HG03159 (cell line): ENCODE results near the gene SLC25A21.
"Not testable (repeated sequence)": the region's sequence is repeated elsewhere in the genome, so short reads cannot be mapped to it uniquely, and the experiment has no call there.

Experiments
- ATAC-seq: cut with Tn5 transposase; IDR thresholded peaks from one replicate; pipeline ENCODE4 v1.9.1; 2021; ENCODE audit warnings: mild to moderate bottlenecking, moderate library complexity; ENCODE audit not compliant: unreplicated experiment

Gene SLC25A21

DNA sequence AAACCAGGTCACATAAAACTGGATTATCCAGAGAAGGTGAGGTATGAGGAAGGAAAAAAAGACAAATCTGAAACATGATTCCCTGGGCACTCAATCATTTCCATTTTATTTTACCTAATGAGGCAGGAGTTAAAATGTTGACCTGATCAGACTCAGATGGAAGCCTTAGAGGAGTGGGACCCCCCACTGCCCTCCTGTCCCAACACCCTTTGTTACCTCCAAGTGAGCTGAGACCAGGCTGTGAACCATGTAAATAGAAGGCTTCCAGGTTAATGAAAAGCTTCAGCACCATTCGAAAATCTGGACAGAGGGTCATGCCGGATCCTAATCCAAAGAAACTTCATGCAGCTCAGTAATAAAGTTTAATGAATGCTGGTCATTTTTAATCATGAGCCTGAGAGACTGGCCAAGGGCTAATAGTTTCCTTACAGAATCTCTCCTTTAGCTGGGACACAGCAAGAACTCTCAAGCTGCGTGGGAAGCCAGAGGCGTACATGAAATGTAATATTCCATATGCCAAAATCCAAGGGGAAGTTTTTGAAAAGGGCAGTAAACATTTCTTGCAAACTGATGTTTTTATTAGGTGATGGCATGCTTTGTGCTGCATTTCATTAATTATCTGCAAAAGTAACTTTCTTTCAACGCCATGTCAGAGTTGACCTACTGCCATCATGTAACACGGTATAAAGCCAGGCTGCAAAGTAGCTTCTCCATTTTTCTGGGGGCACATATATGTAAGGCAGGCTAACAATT, 327.8 kb downstream of the SLC25A21 start:
- no peak for ATAC-seq

DNA sequence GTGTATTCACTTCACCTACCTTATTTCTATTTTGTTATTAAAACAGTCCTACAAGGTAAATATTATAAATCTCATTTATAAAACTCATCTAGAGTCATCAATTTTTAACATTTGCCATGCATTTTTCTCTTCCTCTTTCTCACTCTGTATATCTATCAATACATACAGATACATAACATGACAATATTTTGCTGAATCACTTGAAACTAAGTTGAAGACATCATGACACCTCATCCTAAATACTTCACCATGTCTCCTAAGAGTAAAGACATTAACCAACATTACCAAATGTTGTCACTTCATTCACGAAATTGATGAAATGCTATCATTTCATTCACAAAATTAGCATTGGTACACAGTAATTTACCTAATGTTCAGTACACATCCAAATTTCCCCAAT, 329.0 kb downstream of the SLC25A21 start:
- no peak for ATAC-seq

DNA sequence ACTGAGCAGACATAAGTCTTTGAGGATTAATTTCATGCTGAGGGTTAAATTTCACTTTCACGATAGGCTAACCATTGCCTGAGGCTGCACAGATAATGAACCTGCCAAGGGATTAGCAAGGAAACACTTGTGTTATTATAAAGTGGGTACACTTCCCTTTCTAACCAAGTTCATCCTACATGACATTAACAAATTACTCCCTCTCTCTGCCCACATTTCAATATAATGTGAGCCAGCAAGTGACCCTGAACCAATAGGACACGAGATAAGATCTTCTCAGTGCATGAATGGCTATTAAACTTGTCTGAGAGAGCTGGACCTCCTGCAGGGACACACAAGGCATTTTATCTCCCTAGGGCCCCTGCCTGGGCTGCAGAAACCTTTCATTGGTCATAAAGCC, 337.3 kb downstream of the SLC25A21 start:
- ATAC-seq = no peak

DNA sequence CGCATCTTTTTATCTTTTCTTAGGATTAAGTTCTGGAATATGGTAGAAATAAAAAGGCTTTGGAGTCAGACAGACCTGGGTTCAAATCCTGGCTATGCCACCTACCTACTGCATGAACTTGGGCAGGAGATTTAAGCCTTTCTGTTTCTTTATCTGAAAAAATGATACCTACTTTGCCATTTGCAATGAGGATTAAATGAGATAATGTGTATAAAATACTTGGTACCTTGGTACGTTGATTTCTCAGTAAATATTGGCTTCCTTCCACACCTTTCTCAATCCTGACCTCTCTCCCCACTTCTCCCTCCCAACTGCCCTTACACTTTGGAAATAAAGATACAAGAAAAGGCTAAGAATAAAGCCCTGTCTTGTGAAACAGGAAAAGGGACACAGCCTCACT, 338.1 kb downstream of the SLC25A21 start:
- no peak for ATAC-seq

DNA sequence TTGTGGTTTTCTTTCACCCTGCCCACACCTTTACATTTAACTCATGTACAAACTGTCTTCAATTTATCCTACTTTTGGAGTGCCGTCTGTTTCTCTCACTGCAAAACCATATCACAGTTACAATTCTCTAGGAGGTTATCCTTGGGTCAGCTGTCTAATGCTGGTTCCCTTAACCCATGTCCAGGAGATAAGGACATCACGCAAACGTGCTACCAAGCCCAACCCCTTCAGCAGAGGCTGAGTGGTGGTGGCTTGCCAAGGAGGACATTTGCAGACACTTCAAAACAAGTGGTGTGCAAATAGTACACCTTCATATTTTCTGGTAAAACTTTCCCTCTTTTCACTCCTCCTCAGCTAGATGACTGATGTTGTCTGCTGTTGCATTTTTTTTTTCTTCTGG, 342.9 kb downstream of the SLC25A21 start:
- no peak for ATAC-seq

DNA sequence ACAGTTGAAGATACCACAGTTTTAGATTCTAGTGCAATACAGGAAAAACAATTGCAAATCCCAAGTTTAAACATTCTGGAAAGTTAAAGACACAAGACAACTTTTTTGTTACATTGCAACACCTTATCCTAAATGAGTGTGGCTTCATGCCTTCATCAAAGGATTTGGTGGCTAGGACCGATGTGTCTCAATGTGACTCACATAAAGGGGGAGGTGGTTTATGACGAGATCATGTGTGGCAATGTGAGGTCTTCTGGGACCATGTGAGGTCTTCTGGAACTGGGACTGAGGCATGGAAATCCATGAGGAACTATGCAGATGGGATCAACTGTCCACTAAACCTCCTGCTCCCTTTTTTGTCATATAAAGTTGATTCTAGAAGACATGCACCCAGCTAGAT, 344.5 kb downstream of the SLC25A21 start:
- no peak for ATAC-seq

DNA sequence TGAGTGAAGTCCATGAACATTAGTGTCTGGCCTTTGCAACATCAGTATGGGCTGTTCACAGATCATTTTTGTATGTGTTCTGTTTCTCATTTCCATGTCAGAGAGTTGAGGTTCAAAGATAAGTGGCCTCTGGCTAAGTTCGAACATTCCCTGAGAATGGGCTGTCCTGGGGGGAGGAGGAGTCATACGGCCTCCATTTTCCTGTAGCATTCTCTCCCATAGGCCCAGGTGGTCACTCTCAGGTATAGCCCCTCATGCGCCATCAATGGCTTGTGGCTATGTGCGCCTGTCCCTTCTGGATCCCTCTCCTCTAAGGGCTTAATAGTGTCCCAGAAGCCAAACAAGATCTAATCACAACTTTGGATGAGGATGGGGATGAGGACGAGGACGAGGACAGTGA, 345.8 kb downstream of the SLC25A21 start:
- ATAC-seq = no peak

DNA sequence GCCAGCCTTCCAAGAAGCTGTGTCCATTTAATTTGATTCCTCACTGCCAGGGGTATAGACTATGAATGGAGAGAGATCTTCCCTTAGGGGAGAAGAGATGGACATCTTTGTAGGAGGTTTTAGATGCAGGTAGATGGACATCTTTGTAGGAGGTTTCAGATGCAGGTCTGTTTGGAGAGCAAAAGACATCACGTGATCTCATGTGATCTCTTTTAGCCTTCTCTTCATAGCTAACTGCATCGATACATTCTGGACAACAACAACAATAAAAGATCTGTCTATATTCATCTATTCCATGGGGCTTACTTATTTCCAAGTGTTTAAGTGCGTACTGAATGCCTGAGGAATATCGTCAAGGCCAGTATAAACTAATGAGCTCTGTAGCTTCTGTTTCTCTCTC, 347.6 kb downstream of the SLC25A21 start:
- ATAC-seq = no peak

DNA sequence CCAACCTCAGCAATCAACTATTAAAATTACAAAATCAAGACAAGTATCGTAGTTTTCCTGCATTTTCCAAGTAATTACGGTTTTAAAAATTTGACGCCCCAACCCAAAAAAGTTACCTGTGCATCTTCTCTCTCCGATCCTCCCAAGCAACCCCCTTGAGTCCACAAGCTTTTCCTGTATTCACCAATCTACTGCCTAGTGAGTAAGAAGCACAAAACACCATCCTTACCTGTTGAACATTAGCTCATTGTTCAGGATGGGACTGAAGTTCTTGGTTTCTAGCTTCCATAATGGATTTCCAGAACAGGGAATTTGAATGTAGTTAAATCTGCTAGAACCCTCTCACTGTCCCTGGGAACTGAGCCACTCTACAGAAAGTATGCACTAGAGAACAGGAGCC, 348.8 kb downstream of the SLC25A21 start:
- no peak for ATAC-seq

DNA sequence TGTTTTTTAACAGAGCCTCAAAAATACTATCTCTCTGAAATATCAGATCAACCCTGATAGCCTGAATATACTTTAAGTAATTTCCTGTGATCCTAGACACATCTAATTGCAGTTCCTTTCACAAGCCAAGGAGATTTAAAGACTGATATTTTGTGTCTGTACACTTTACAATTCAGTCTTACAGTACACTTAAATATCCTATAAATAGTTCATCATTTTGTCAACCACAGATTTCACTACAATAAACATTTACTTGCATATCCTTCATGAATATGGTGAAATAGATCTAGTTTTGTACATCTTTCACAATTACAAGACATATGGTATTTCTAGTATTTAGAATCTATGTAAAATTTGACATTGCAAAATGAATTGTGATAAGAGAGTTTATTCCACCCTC, 349.7 kb downstream of the SLC25A21 start:
- no peak for ATAC-seq

DNA sequence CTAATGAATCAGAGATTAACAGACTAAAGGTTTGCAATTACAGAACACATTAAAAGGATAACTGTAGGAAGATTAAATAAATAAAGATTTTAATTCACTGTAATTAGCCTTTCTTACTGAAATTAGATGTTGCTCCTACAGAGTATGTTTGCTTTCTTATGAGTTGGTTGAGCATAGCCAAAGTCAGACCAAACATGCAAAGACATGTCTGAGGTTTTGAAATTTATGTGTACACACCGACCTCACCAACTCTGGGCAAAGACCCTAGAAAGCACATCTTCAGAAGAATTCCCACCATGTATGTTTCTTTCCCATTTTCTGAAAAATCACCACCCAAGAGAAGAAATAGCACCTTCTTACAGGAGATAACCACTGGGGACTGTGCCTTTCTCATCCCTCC, 351.5 kb downstream of the SLC25A21 start:
- no peak for ATAC-seq

DNA sequence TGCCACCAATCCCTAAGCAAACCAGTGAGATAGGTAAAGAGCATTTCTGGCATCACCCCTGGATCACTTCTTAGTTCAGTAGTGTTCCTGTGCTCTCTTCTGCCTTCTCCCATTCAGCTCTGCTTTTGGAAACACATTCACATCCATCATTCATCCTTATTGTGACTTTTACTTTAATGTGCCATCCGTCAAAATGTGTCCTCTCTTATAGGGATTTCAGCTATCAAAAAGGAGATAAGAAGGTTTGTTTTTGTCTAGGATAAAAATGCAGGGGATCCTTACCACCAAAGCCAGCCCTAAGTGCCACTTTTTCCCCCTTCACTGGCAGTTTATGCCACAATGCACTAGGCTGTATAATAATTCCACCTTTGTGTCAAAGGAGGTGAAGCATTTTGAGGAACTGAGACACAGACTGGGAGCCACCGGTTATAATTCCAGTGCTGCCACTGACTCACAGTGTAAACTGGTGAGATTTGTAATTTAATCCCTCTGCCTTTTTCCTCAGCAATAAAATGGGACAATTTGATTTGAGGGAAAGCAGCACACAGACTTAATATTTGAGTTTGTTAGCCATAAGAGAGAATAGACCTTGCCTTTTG, 352.2 kb downstream of the SLC25A21 start:
- no peak for ATAC-seq

DNA sequence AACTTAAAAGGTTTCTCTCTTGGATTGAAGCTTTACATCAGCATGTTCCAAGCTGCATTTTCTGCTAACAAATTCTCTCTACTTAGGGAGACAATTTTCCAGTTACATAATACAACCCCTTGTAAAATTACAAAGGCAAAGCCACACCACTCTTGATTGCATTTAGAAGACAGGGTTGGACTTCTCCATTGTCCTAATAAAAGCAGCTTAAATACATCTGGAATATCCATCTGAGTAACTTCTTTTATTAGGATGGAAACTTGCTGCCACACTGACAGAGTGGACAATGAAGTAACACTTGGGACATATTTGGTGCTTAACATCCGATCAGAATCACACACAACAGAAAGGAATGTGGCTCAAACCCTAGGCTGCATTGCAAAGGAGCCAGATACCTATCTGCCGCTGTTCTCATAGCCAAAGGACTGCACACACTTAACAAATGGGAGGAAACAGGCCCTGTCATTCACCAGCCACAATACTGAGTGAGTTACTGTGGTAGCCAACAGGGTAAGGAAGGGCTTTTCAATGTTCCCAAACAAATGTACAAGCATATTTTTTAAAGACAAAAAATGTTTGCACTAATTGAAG, 353.5 kb downstream of the SLC25A21 start:
- ATAC-seq = no peak

DNA sequence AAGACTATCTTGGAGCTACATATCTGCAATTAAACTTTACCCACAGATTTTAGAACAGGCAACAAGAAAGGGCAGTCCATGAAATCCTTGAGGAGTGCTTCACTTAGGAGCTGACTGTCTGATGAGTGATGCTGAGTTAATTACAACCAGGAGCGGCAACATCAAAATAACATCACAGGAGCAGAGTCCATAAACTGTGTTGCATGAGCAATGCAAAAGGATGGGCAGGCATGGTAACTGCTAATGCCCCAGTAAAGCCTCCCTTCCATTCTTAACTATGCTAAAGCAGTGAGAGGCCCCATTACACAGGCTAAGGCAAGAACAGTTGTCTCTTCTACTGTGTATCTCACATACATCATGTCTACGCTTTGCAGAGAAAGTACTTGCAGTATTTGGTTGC, 354.2 kb downstream of the SLC25A21 start:
- ATAC-seq = no peak

DNA sequence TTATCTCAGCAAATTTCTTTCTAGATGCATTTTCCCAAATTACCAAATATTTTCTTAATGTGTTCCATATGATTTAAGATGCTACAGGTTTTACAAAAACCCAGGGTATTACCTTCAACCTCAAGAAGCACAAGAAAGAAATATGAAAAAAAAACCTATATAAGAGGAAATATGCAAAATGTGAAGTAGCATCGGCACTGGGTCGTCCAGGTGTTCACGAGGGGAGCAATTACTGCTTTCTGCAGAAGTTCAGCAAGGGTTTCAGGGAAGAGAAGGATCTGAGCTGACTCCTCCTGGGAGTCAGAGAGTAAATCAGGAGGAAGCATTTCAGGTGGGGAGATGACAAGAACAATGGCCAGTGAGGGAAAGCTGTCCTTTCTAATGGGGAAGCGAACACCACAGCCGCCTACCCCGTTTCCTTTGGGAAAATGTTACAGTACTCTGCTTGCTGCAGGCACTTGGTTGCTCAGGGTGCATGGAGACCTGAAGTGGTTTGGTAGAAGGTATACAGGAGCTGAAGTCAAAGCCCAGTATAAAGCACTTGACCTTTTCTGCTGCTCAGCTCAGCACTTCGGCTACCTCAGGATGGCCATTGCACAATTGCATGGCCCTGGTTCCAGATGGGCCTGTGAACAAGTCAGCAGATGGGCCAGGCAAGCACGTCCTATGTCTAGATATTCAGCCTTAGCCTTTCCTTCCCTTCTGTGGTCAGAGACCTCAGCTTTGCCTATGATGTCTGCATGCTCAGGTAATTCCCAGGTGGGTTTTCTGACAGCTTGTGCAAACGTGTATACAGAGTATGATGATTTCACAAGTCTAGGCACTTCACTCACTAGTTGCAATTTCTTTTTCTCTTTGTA, 355.1 kb downstream of the SLC25A21 start:
- ATAC-seq = no peak

DNA sequence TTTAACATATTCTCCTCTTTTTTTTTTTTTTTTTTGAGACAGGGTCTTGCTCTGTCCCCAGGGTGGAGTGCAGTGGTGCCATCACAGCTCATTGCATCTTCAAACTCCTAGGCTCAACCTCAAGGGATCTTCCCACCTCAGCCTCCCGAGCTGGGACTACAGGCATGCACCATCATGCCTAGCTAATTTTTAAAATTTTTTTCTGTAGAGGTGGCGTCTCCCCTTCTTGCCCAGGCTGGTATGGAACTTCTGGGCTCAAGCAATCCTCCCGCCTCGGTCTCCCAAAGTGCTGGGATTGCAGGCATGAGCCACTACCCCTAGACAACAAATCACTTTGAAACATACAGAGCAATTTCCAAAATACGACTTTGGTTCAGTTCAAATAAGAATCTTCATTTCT, 355.9 kb downstream of the SLC25A21 start:
- no peak for ATAC-seq

DNA sequence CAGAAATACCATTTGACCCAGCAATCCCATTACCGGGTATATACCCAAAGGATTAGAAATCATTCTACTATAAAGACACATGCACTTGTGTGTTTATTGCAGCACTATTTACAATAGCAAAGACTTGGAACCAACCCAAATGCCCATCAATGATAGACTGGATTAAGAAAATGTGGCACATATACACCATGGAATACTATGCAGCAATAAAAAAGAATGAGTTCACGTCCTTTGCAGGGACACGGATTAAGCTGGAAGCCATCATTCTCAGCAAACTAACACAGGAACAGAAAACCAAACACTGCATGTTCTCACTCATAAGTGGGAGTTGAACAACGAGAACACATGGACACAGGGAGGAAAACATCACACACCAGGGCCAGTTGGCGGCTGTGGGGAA, 357.6 kb downstream of the SLC25A21 start:
- ATAC-seq = not testable (repeated sequence)

DNA sequence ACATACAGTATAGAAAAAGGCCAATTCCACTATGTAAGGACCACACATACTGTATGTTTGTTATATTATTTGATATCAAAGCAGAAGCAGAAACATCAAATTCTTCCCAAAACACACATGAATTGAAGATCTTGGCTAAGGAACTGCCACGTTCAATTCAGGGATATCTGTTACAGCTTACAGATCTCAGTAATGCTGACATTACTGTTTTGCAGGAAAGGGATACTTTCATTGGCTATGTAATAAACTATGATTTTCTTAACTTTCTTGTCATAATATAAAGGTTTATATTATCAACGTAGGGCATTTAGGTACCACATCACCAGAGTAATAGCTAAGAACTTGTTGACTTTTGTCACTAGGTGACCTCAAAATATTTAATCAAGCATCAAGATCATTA, 362.2 kb downstream of the SLC25A21 start:
- no peak for ATAC-seq

DNA sequence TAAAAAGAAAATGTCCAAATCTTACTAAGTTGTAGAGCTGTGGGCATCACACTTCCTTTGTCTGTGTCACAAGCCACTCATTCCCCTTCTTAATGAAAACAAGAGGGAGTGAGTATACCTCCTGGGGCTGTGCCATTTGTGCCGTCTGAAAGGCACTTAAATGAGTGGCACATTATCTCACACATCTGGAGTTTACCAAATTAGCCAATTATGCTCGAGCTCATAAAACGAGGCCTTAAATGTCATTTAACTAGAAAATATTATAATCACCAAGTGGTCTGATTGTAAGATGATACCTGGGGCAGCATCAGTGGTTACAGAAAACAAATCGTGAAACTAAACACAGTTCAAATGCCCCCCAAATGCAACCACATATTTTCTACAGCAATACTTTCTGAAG, 364.7 kb downstream of the SLC25A21 start:
- ATAC-seq = no peak

DNA sequence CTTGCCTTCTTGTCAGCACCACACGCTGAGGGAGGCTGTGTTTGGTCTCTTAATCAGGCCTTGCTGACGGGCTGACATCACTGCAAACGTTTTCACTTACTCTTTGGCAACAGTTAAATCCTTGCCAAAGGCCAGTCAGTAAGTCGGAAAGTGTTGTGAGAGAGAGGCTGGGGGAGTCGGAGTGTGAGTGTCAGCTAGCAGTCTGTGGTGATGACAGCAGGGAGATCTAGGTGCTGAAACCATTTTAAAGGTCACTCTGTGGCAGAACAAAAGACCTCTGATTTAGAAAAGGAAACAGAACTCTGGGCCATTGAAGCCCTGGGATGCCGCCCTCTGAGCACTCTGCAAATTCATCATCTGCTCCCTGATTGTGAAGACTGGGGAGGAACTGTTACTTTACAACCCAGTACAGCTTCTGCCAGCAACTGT, 367.3 kb downstream of the SLC25A21 start:
- no peak for ATAC-seq

DNA sequence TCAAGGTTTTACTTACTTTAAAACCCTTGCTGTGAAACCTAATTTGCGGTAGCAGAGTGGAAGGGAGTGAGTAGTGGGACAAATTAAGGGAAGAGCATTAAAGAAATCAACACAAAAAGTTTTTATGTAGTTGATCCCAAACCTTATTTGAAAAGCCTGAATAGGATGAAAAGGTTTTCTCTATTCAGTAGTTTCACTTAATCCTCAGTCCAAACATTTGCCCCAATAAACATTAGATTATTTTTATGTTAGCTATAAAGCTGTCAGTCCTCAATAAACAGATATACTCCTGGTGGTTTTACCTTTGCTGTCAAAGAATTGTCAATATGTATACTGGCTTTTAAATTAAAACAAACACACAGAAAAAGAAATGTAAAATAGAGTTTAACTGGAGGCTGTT, 374.8 kb downstream of the SLC25A21 start:
- no peak for ATAC-seq

DNA sequence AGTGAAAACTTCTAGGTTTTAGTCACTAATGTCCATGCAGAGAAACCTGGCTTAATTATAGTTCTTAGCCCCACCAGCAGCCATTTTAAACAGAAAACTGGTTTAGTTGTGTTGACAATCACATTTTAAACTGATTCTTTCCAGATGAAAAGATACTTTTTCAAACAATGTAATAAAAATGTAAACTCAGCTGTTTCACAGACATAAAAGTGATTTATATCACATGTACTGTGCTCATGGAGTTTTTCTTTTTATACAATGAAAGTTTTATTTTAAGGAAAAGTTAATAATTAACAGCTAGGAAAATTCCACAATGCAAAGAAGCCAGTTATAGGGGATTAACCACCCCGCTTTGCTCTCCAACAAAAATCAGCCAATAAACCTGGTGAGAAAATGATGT, 381.0 kb downstream of the SLC25A21 start:
- ATAC-seq = no peak
